IPS DF 4.7 (cell line): Measurements from ENCODE around the gene SLC25A17.
"Not testable (repeated sequence)": the region's sequence is repeated elsewhere in the genome, so short reads cannot be mapped to it uniquely, and the experiment has no call there.

ENCODE experiments used
- DNase-seq: peaks from one replicate; pipeline ENCODE4 v3.0.0-alpha.2; 2013; ENCODE audit warnings: low spot score; ENCODE audit errors: extremely low read depth

SLC25A17 gene

DNA sequence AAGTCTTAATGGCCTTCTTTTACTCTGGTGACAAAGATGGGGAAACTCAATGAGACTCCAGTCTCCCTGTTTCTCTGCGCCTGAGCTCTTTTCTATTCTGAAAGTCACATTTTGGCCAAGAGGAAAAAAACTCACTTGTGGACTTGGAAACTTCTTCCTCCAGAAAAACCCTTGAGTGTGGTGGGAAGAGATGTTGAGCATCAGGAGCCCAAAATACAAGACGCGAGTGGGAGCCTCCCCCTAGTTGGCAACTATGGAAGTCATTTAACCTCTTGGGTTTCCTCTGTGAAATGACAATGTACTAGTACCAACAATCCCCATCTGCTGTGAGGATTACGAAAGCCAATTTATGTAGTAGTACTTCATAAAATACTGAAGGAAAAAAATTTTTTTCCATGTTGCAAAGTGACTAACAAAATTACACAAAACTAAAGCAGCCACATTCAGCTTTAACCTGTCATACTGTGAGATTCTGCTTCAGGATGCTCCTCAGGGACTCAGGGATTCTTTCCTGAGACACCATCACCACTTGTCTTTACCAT is 524 bp upstream of the SLC25A17 start:
- DNase-seq, result no peak

DNA sequence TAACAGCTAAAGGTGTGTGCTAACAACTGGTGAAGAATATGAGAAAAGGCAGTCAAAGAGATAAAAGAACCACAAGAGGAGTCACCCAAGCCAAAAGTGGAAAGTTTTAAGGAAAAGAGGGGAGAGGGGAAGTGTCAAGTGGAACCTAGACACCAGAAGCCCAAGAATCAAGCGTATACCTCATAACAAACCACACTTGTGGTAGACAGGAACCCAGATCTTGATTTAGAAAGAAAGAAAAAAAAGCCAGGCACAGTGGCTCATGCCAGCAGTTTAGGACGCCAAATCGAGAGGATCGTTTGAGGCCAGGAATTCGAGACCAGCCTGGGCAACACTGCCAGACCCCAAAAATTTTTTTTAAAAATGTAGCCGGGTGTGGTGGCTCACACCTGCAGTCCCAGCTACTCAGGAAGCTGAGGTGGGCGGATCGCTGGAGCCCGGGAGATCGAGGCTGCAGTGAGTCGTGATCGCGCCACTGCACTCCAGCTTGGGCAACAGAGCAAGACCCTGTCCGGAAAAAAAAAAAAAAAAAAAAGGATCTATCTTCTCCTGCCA is 877 bp downstream of the SLC25A17 start:
- DNase-seq, result no peak

DNA sequence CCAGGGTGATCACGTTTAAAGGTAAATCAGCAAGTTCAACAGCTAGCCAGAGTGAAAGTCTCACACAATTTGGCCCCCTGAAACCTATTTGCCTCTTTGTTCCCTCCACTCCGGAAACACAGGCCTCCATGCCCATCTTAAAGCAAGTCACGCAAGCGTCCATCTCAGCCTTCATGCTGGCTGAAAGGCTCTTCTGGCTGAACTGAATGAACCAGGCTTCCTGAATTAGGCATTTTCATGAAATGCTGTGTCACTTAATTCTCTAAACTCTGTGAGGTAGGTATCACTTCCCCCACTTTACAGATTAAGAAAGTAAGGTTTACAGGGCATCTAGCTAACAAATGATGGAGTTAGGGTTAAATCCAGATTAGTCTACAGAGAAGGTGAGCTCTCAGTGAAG is 1.4 kb downstream of the SLC25A17 start:
- no peak for DNase-seq

DNA sequence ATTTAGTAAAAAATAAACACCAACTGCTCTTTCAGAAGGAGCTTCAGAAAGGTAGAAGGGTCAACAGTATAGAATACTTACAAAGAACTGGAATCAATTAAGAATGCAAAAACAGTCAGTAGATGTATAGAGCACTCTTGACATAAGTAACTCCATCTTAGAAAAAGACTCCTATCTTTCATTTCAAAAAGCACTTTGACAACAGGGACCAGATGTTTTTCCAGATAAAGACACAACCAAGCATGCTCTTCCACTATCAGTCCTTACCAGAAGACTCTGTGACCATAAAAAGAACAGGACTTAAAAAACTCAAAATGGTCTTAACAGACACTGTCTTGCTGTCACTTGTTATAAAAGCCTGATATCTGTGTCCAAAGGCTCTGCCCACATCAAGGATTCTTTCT is 5.2 kb downstream of the SLC25A17 start:
- DNase-seq, result no peak

DNA sequence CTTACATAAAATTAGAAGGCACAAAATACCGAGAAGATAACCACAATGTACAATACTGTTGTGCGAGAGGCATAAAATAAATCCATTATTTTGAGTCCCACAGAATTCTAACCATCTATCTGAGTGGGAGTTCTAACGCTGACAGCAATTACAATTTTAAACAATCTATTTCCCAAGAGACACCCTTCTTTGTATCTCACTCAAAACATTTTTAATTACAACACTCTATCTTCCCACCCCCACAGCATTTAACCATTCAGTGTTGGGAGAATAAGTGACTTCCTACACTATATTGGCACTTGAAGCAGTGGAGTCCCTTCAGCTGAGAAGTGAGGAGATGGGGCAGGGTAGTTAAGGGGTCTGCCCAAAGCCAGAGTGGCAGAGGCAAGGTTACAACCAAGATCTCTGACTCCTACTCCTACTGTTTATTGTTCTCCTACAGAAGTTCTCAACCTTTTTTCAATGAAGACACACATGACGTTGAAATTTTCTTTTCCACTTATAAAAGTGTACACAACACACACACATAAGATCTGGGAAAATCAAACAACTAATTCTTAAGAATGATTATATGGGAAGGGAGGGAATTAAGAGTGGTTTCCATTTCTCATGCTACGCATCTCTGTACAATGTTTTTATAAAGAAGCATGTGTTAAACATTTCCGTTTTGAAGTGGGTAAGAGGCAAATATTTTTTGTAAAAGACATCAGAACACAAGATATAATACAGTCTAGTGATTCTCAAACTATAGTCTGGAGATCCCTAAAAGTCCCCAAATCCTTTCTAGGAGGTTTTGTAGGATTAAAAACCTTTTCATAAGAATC is 10.9 kb downstream of the SLC25A17 start:
- DNase-seq, result no peak

GRCh38 chr22:40806711-40807110 is 12.4 kb downstream of the SLC25A17 start:
- no peak for DNase-seq

DNA sequence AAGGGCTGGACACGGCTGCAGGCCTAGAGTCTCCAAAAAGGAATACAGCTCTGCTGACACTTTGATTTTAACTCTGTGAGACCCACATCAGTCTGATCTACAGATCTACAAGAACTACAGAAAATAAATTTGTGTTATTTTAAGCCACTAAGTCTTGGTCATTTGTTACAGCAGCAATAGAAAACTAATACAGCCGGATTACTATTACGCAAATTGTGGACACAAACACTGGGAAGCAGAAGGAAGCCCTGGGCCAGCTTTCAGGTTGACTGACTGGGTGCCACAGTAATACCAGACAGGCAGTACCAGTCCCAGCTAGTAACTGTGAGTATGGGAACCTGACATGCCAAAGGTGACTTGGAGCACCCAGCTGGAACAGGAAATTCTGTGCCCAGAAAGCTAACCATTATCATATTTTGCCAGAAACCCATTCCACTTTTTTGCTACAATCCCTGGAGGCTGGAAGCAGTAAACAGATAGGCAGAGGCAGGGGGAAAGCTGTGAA is 13.4 kb downstream of the SLC25A17 start:
- no peak for DNase-seq

GRCh38 chr22:40805239-40805638 is 13.9 kb downstream of the SLC25A17 start:
- no peak for DNase-seq

- no peak for DNase-seq
Observed at GRCh38 chr22:40803321-40803720, 15.8 kb downstream of the SLC25A17 start.

DNA sequence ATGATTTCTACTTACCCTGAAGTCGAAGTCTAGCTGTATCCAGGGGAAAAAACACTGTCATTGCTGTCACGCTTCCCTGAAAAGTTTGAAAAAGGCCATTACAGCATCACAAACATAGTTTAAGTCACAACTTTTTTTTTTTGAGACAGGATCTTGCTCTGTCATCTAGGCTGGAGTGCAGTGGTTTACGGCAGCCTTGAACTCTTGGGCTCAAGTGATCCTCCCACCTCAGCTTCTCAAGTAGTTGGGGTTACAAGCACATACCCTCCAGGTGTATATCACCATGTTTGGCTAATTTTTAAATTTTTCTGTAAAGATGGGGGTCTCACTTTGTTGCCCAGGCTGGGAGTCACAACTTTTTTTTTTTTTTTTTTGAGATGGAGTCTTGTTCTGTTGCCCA is 20.1 kb downstream of the SLC25A17 start:
- DNase-seq, result no peak

GRCh38 chr22:40797427-40797826 is 21.7 kb downstream of the SLC25A17 start:
- DNase-seq, result no peak

GRCh38 chr22:40792451-40792850 is 26.7 kb downstream of the SLC25A17 start:
- DNase-seq, result no peak

DNA sequence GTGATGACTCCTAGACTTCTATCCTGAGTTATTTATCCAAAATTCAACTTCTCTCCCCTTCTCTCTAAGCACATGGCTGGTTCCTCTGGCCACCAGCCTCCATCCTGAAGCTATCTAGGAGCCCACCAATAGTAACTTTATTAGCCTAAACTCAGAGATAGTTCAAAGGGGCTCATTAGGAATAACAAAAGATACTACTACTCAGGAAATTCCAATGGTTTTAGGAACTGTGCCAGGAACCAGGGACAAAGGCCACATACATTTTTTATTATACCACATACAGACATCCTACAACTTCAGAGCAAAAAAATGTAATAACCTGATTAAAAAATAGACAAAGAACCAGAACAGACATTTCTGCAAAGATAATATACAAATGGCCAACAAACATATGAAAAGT is 27.9 kb downstream of the SLC25A17 start:
- DNase-seq, result no peak

DNA sequence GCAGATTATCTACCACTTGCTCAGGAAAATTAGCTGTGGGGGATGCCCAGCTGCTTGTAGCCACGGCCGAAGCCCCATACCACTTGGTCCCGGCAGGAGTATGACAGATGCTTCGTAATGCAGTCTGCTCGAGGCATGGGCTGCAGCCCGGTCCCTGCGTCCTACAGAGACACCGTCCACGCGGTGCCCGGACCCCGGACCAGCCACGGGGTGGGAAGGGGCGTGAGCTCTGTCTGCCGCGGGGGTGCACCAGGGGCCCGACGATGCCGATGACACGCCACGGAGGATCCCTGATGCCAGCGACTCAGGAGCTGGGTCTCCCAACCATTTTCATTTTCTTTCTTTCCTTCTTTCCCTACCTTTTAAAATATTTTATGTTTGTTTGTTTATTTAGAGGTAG is 30.0 kb downstream of the SLC25A17 start:
- DNase-seq, result no peak

- DNase-seq, result no peak
Observed at GRCh38 chr22:40782521-40782920, 36.6 kb downstream of the SLC25A17 start.

DNA sequence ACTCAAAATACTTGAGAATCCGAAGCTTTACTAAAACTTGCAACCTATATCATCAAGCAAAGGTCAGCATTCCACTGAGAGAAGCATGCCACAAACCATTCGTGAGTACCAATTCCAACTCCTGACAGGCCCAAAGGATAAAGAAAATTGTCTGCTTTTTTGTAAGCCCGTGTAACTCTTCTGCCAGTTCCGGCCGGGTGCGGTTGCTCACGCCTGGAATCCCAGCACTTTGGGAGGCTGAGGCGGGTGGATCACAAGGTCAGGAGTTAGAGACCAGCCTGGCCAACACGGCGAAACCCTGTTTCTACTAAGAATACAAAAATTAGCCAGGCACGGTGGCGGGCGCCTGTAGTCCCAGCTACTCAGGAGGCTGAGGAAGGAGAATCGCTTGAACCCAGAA is 37.4 kb downstream of the SLC25A17 start:
- not testable (repeated sequence) for DNase-seq

DNA sequence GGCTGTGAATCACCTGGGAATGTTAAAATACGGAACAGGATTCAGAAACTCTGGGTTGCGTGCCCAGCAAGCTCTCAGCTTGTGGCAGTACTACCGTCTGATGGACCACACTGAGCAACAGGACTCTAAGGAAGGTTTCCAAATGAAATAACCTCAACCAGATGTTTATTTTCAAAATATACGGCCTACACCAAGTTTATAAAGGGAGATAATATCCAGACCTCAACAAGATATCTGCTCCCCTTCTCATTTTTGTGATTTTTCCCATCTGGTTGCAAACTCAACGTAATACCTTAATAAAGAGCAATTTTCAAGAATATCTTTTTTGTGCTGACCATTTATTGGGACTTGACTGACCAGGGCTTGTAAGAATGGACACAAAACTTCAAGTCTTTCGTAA is 49.4 kb downstream of the SLC25A17 start:
- no peak for DNase-seq

DNA sequence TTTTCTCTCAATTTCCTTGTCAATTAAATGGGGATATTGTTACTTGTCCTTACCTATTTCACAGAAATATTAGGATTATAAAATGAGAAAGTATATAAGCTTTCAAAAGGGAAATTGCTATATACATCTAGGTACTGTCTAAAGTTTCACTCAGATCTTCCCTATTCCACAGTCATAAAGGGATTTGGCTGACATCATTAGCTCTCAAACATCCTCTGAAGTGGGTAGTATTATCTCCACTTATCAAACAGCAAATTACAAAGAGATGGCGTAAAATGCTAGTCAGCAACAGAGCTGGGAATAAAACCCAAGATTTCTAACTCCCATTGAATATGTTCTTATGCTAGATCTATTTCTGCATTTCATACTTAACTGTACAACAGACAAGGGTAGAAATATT is 50.9 kb downstream of the SLC25A17 start:
- DNase-seq, result no peak

DNA sequence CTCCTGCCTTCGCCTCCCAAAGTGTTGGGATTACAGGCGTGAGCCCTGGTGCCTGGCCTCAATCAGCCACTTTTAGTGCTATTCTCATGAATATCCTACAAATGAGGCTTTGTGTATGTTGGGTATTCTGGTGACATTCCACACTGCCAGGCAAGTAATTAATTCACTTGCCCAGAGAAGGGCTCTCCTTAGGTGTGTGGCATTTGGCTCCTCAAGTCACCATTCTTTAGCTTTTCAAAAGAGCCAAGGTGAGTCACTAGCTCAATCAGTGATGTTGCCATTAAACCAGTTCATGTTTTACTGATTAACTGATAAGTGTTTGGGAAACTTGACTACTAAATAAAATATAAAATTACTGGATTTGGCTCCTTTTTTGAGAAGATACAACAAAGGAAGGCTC is 52.2 kb downstream of the SLC25A17 start:
- no peak for DNase-seq

GRCh38 chr22:40764763-40765441 is 54.2 kb downstream of the SLC25A17 start:
- DNase-seq, result no peak

DNA sequence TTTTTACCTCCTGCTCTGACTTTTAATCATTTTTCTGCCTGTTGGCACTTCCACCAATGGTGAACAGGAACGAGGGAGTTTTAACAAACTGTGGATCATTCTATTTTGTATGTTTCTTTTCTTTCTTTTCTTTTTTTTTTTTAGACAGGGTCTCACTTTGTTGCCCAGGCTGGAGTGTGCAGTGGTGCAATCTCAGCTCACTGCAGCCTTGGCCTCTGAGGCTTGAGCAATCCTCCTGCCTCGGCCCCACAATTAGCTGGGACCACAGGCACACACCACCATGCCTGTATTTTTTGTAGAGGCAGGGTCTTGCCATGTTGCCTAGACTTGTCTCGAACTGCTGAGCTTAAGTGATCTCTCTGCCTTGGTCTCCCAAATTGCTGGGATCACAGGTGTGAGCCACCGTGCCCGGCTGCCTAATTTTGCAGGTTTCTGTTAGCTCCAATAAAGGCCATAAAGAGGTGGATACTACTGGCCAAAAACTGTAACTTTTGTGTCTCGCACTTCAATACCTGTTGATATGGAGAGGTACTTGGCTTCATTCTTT is 59.8 kb downstream of the SLC25A17 start:
- DNase-seq, result no peak

GRCh38 chr22:40758851-40759250 is 60.3 kb downstream of the SLC25A17 start:
- DNase-seq, result not testable (repeated sequence)
